Activated T-cell treated with anti-CD3 and anti-CD28 coated beads for 4 hours (primary cell): Measurements from ENCODE around the gene ARRB1.
"Not testable (repeated sequence)": the region's sequence is repeated elsewhere in the genome, so short reads cannot be mapped to it uniquely, and the experiment has no call there.

Source experiments
- DNase-seq: peaks from one replicate; pipeline ENCODE4 v3.0.0-alpha.2; 2020

The ARRB1 gene

GRCh38 chr11:75351541-75351790, at the start of gene ARRB1:
ARRB1 (minus strand) TSS chr11:75351661; CDS start chr11:75351607, 54 bp downstream.
- DNase-seq, result no peak

GRCh38 chr11:75400146-75400865, 48.8 kb upstream of the ARRB1 start:
- no peak for DNase-seq

GRCh38 chr11:75399344-75400145, 48.1 kb upstream of the ARRB1 start, which contains the start of gene RPS3:
RPS3 (plus strand) TSS chr11:75399518; CDS start chr11:75399548, 30 bp downstream.
- DNase-seq, result peak; percentile 85

- DNase-seq, result no peak
These were observed 47.4 kb upstream of the ARRB1 start for GRCh38 chr11:75398906-75399305.

GRCh38 chr11:75394085-75394840, 42.8 kb upstream of the ARRB1 start:
- no peak for DNase-seq

GRCh38 chr11:75389925-75390324, 38.5 kb upstream of the ARRB1 start:
- DNase-seq, result no peak

- no peak for DNase-seq
These were observed 37.8 kb upstream of the ARRB1 start for GRCh38 chr11:75389276-75389605.

GRCh38 chr11:75388386-75389275, 37.2 kb upstream of the ARRB1 start:
- DNase-seq, result peak; percentile 61

GRCh38 chr11:75387736-75388294, 36.4 kb upstream of the ARRB1 start:
- DNase-seq, result no peak

GRCh38 chr11:75386942-75387630, 35.6 kb upstream of the ARRB1 start:
- DNase-seq, result no peak

GRCh38 chr11:75384438-75385080, 33.1 kb upstream of the ARRB1 start:
- peak; percentile 72 for DNase-seq

- DNase-seq, result no peak
These were observed 31.8 kb upstream of the ARRB1 start for GRCh38 chr11:75383246-75383645.

- DNase-seq, result no peak
These were observed 29.4 kb upstream of the ARRB1 start for GRCh38 chr11:75380716-75381420.

GRCh38 chr11:75380245-75380644, 28.8 kb upstream of the ARRB1 start:
- no peak for DNase-seq

- not testable (repeated sequence) for DNase-seq
These were observed 27.3 kb upstream of the ARRB1 start for GRCh38 chr11:75378776-75379175.

- DNase-seq, result no peak
These were observed 24.7 kb upstream of the ARRB1 start for GRCh38 chr11:75376175-75376574.

- no peak for DNase-seq
These were observed 24.2 kb upstream of the ARRB1 start for GRCh38 chr11:75375626-75376025.

GRCh38 chr11:75374646-75375045, 23.2 kb upstream of the ARRB1 start:
- DNase-seq, result no peak

- DNase-seq, result no peak
These were observed 21.7 kb upstream of the ARRB1 start for GRCh38 chr11:75373201-75373600.
